RPMI7951 (cell line): ENCODE data around the gene RHEX. TPM values are rescaled to one million over a fixed set of nuclear protein-coding genes. Genes with fewer than 3 reads are reported as not detected.

Source experiments
- DNase-seq: peaks from one replicate; pipeline ENCODE4 v3.0.0-alpha.2; 2012; ENCODE audit warnings: low read depth
- total RNA-seq: library from RNA; depleted of rRNA; stranded (reverse); fragments of >200 nt; shearing (Covaris generic); gene quantifications from 2 replicates; pipeline ENCODE4 v1.2.3, GENCODE V29; 2014; rRNA removed

RHEX gene
- not detected in 2 replicates for total RNA-seq

GRCh38 chr1:206052919-206053610 is at the start of gene RHEX:
Gene RHEX (plus strand): TSS chr1:206053173. CDS start chr1:206097829, 44,656 bp downstream.
- peak; percentile 19 for DNase-seq

GRCh38 chr1:206003854-206004800 is 48.8 kb upstream of the RHEX start:
- DNase-seq: no peak

GRCh38 chr1:206004826-206005225 is 48.1 kb upstream of the RHEX start:
- no peak for DNase-seq

GRCh38 chr1:206005234-206005633 is 47.7 kb upstream of the RHEX start:
- DNase-seq: no peak

GRCh38 chr1:206005778-206006180 is 47.2 kb upstream of the RHEX start:
- DNase-seq: no peak

GRCh38 chr1:206006946-206007345 is 46.0 kb upstream of the RHEX start:
- DNase-seq: no peak

GRCh38 chr1:206010060-206010459 is 42.9 kb upstream of the RHEX start:
- no peak for DNase-seq

GRCh38 chr1:206011057-206011456 is 41.9 kb upstream of the RHEX start:
- DNase-seq: no peak

GRCh38 chr1:206012086-206012859 is 40.7 kb upstream of the RHEX start:
- DNase-seq: no peak

- DNase-seq: no peak
These were observed 39.8 kb upstream of the RHEX start for GRCh38 chr1:206013026-206013795.

- DNase-seq: no peak
These were observed 38.4 kb upstream of the RHEX start for GRCh38 chr1:206014601-206015000.

- DNase-seq: no peak
These were observed 37.9 kb upstream of the RHEX start for GRCh38 chr1:206015071-206015470.

- DNase-seq: no peak
These were observed 32.5 kb upstream of the RHEX start for GRCh38 chr1:206020393-206021007.

- DNase-seq: no peak
These were observed 31.9 kb upstream of the RHEX start for GRCh38 chr1:206021008-206021625.

GRCh38 chr1:206021626-206022365 is 31.2 kb upstream of the RHEX start:
- DNase-seq: peak; percentile 51

GRCh38 chr1:206022766-206023165 is 30.2 kb upstream of the RHEX start:
- no peak for DNase-seq

GRCh38 chr1:206023695-206024094 is 29.3 kb upstream of the RHEX start, which contains the start of gene CTSE:
Gene CTSE (minus strand): TSS chr1:206023895. CDS start chr1:206023791, 104 bp downstream.
- no peak for DNase-seq

- DNase-seq: no peak
These were observed 27.6 kb upstream of the RHEX start for GRCh38 chr1:206025283-206025820.

- peak; percentile 3 for DNase-seq
These were observed 23.5 kb upstream of the RHEX start for GRCh38 chr1:206029484-206029883.
